Gastrocnemius medialis (tissue), 4 donors: Measurements from ENCODE around the gene TRIM74. TPM values are rescaled to one million over a fixed set of nuclear protein-coding genes. Genes with fewer than 3 reads are reported as not detected.
A peak's percentile ranks its signal among the peaks of the same experiment; 100 is the strongest.
"Not testable (repeated sequence)": the region's sequence is repeated elsewhere in the genome, so short reads cannot be mapped to it uniquely, and the experiment has no call there.

Source experiments
- ATAC-seq, 2 donors: fragments of 150-250 bp; one replicate each; pipeline ENCODE4 v1.9.1; 2016
- DNase-seq, 2 donors: peaks; one replicate each; pipeline ENCODE4 v3.0.0-alpha.2; 2019
- H3K27ac ChIP-seq, 4 donors: fragments of 200-600 bp; sonication (generic); 1 replicate in 1 of 4; 2 replicates in 3 of 4; pipeline ENCODE4 v1.5.1; 2016 to 2018; ENCODE audit warnings: mild to moderate bottlenecking in 2 of 4, moderate library complexity in 1 of 4
- H3K27me3 ChIP-seq, 3 donors: fragments of 200-600 bp; sonication (generic) in 2 of 3; 1 replicate in 1 of 3; 2 replicates in 2 of 3; pipeline versions ENCODE4 v1.5.1 to v1.6.0; 2016 to 2019; ENCODE audit warnings: mild to moderate bottlenecking in 1 of 3, moderate library complexity in 1 of 3
- H3K36me3 ChIP-seq, 2 donors: fragments of 200-600 bp; sonication (generic) in 1 of 2; one replicate each; pipeline ENCODE4 v1.5.1; 2017 to 2018
- H3K4me1 ChIP-seq, 2 donors: fragments of 200-600 bp; sonication (generic) in 1 of 2; one replicate each; pipeline ENCODE4 v1.5.1; 2016 to 2017; ENCODE audit warnings: mild to moderate bottlenecking in 2 of 2
- H3K4me3 ChIP-seq, 4 donors: fragments of 200-600 bp; sonication (generic) in 3 of 4; 1 replicate in 1 of 4; 2 replicates in 3 of 4; pipeline ENCODE4 v1.5.1; 2016 to 2019; ENCODE audit warnings: mild to moderate bottlenecking in 2 of 4
- H3K9me3 ChIP-seq, 3 donors: fragments of 200-600 bp; sonication (generic) in 2 of 3; 1 replicate in 1 of 3; 2 replicates in 2 of 3; pipeline ENCODE4 v1.5.1; 2016 to 2019
- POLR2A ChIP-seq, 2 donors: fragments of 450-650 bp; IDR thresholded peaks; one replicate each; pipeline ENCODE4 v1.6.1; 2017; ENCODE audit warnings: antibody characterized with exemption in 2 of 2, mild to moderate bottlenecking in 2 of 2, moderate library complexity in 2 of 2
- in situ Hi-C, 4 donors: fragments of 200-750 bp; cut with MboI; loops; one replicate each; pipeline versions ENCODE4 v1.15.0 to v1.8.0; 2017; ENCODE audit warnings: low sequenced_read_pairs in 4 of 4
- intact Hi-C: fragments of 100-400 bp; cut with DNase I; formaldehyde crosslinking; loops from one replicate; pipeline ENCODE4 v1.15.1; 2023; ENCODE audit warnings: low total_unique reads
- total RNA-seq, 4 donors: library from RNA; depleted of rRNA; stranded (reverse); fragments of >200 nt; gene quantifications; one replicate each; pipeline versions ENCODE4 v1.1.0 to v1.2.3, GENCODE V29; 2016
- TF ChIP-seq, protein P1 (sequence below), 5 experiments: fragments of 450-650 bp in 3 of 5; fragments of 200-600 bp in 2 of 5; sonication (generic) in 2 of 5; IDR thresholded peaks in 4 of 5; conservative IDR thresholded peaks in 1 of 5; 1 replicate in 4 of 5; 2 replicates in 1 of 5; pipeline ENCODE4 v1.5.1; 2016 to 2019; ENCODE audit warnings: antibody characterized with exemption in 5 of 5, mild to moderate bottlenecking in 3 of 5, moderate library complexity in 3 of 5

TRIM74 gene
- total RNA-seq, 4 donors from 2014 or later = not detected

DNA sequence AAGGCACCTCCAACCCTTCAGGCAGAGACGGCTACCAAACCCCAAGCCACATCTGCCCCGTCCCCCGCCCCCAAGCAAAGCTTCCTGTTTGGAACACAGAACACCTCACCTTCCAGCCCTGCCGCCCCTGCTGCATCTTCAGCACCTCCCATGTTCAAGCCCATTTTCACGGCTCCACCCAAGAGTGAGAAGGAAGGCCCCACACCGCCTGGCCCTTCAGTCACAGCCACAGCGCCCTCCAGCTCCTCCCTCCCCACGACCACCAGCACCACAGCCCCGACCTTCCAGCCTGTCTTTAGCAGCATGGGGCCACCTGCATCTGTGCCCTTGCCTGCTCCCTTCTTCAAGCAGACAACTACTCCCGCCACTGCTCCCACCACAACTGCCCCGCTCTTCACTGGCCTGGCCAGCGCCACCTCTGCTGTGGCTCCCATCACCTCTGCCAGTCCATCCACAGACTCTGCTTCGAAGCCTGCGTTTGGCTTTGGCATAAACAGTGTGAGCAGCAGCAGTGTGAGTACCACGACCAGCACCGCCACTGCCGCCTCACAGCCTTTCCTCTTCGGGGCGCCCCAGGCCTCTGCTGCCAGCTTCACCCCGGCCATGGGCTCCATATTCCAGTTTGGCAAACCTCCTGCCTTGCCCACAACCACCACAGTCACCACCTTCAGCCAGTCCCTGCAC, 27.1 kb downstream of the TRIM74 start:
- DNase-seq, H3K4me1 ChIP-seq, H3K27ac ChIP-seq, in situ Hi-C loops, intact Hi-C loops, H3K27me3 ChIP-seq, H3K9me3 ChIP-seq, ATAC-seq, H3K4me3 ChIP-seq: not testable (repeated sequence)
- H3K36me3 ChIP-seq = peaks cover 0 to 18% of the 10 kb centered on the region in 2 donors

DNA sequence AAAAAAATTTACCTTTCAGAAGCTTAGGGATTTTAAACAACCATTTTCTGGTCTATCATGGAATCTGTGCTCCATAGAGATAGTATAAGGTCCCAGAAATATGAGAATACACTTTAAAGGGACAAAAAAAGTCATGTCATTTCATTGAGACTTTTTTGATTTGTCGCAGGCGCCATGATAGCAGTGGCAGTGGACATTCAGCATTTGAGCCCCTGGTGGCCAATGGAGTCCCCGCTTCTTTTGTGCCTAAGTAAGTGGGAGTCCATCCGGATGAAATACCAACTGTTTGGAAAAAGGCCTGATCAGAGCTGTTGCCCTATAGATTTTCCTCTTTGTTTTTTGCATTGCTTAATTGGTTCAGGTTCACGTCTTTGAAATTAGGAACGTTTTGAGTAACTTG, 41.0 kb downstream of the TRIM74 start:
- H3K27ac ChIP-seq, in situ Hi-C loops, H3K27me3 ChIP-seq, ATAC-seq, H3K9me3 ChIP-seq, DNase-seq, intact Hi-C loops, H3K4me3 ChIP-seq: not testable (repeated sequence)
- H3K4me1 ChIP-seq = peaks cover 19 to 22% of the 10 kb centered on the region in 2 donors
- H3K36me3 ChIP-seq = peaks cover 0 to 55% of the 10 kb centered on the region in 2 donors

DNA sequence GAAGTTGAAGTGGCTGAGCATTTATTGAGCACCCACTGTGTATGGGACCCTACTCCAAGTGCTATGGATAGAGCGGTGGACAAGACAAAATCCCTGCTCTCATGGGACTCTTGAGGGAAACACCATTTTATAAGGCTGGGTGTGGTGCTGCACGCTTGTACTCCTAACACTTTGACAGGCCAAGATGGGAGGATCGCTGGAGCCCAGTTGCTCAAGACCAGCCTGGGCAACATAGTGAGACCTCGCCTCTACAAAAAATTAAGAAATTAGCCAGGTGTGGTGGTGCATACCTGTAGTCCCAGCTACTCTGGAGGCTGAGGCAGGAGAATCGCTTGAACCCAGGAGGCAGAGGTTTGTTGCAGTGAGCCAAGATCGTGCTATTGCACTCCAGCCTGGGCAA, 41.5 kb downstream of the TRIM74 start:
- H3K9me3 ChIP-seq, intact Hi-C loops, in situ Hi-C loops, DNase-seq, H3K27me3 ChIP-seq, H3K4me3 ChIP-seq, H3K27ac ChIP-seq, ATAC-seq: not testable (repeated sequence)
- H3K4me1 ChIP-seq = peaks cover 19 to 22% of the 10 kb centered on the region in 2 donors
- peaks cover 0 to 55% of the 10 kb centered on the region in 2 donors for H3K36me3 ChIP-seq

DNA sequence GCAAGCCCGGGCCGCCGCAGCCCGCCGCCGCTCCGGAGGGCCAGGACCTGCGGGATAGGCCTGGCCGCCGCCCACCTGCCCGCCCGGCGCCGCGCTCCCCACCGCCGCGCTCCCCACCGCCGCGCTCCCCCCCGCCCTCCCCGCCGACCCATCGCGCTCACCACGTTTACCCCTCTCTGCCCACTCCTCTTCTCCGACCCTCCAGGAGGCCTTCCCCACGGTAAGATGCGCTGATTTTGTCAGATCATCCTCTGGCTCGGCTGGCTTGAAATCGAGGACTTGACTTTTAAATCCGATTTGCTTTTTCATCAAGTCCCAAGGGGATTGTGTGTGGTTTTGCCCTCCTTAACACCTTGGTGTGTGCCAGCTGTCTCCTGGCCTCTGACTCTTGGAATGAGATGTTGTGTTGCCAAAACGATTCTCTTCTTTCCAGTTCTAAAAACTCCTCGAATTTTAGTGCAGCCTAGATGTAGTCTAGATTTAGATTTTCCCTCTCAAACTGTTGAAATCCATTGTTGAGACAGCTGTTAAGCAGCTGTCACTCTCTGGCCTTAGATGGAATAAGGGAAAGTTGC, 43.6 kb downstream of the TRIM74 start:
- no peaks in the 10 kb centered on the region for H3K9me3 ChIP-seq
- DNase-seq (no peak), ATAC-seq (peak in 1 of 2 donors; percentile 28)
- no peak for TF ChIP-seq POLR2A (IDR thresholded peaks at IDR 0.05)
- TF ChIP-seq, protein P1, sequence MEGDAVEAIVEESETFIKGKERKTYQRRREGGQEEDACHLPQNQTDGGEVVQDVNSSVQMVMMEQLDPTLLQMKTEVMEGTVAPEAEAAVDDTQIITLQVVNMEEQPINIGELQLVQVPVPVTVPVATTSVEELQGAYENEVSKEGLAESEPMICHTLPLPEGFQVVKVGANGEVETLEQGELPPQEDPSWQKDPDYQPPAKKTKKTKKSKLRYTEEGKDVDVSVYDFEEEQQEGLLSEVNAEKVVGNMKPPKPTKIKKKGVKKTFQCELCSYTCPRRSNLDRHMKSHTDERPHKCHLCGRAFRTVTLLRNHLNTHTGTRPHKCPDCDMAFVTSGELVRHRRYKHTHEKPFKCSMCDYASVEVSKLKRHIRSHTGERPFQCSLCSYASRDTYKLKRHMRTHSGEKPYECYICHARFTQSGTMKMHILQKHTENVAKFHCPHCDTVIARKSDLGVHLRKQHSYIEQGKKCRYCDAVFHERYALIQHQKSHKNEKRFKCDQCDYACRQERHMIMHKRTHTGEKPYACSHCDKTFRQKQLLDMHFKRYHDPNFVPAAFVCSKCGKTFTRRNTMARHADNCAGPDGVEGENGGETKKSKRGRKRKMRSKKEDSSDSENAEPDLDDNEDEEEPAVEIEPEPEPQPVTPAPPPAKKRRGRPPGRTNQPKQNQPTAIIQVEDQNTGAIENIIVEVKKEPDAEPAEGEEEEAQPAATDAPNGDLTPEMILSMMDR (IDR thresholded peaks at IDR 0.05 in 4 of 5, conservative IDR thresholded peaks at IDR 0.05 in 1 of 5) = no peak
- H3K4me1 ChIP-seq = peaks cover 19 to 22% of the 10 kb centered on the region in 2 donors
- in situ Hi-C loops = no loop called here
- intact Hi-C loops = no loop called here
- no peaks in the 10 kb centered on the region for H3K27me3 ChIP-seq
- H3K36me3 ChIP-seq = peaks cover 0 to 45% of the 10 kb centered on the region in 2 donors
- H3K4me3 ChIP-seq = peak overlapping the region; percentile 58 to 93 (median 90)
- peak overlapping the region; percentile 81 to 95 (median 88) for H3K27ac ChIP-seq

DNA sequence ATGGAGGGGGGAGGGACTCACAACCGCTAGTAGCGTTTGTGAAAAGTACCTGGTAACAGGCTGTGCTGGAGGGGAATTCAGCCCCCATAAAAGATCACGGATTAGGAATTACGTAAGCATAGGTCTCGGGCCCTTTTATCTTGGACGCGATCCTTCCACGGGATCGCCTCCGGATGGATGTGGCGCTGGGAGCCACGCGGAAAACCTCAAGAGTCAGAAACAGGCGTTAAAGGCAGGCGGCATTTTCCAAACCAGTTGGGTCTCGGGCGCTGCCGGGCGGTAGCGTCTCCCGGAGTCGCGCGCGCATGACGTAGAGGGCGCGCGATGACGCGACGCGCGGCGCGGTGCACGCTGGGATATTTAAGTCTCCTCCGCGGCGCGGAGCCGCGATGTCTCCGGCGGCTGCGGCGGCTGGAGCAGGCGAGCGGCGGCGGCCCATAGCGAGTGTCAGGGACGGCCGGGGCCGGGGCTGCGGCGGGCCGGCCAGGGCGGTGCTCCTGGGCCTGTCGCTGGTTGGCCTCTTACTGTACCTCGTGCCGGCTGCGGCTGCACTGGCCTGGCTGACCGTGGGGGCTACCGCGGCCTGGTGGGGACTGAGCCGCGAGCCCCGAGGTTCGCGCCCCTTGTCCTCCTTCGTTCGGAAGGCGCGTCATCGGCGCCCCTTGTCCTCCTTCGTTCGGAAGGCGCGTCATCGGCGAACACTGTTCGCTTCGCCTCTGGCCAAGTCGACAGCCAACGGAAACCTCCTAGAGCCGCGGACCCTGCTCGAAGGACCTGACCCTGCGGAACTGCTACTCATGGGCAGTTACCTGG, 44.3 kb downstream of the TRIM74 start, which contains the start of gene POM121:
POM121 (plus strand) TSS at position 363 of the 813 bp plus-strand sequence; CDS start at position 390, 27 bp downstream.
- DNase-seq (peak; percentile 49 to 79), ATAC-seq (peak; percentile 91 to 94)
- intact Hi-C loops = no loop called here
- Histone ChIP-seq H3K4me1 (peaks cover 19 to 22% of the 10 kb centered on the region in 2 donors), H3K27me3 (no peaks in the 10 kb centered on the region), H3K4me3 (peak within 1 kb of the TSS; percentile 58 to 93 (median 90)), H3K9me3 (no peaks in the 10 kb centered on the region), H3K36me3 (peaks cover 0 to 38% of the 10 kb centered on the region in 2 donors), H3K27ac (peak within 1 kb of the TSS; percentile 81 to 95 (median 88))
- TF ChIP-seq, protein P1 (IDR thresholded peaks at IDR 0.05 in 4 of 5, conservative IDR thresholded peaks at IDR 0.05 in 1 of 5) = peak in 2 of 5 experiments; percentile 25 to 34
- TF ChIP-seq POLR2A (IDR thresholded peaks at IDR 0.05) = peak; percentile 75 to 77
- in situ Hi-C loops = loop anchor here in 1 of 4 donors (25.0 kb wide), 1 partner anchor 113 kb away; no protein-coding TSS in a partner anchor
